ENCODE data around the gene TREM2.

TREM2 gene

DNA sequence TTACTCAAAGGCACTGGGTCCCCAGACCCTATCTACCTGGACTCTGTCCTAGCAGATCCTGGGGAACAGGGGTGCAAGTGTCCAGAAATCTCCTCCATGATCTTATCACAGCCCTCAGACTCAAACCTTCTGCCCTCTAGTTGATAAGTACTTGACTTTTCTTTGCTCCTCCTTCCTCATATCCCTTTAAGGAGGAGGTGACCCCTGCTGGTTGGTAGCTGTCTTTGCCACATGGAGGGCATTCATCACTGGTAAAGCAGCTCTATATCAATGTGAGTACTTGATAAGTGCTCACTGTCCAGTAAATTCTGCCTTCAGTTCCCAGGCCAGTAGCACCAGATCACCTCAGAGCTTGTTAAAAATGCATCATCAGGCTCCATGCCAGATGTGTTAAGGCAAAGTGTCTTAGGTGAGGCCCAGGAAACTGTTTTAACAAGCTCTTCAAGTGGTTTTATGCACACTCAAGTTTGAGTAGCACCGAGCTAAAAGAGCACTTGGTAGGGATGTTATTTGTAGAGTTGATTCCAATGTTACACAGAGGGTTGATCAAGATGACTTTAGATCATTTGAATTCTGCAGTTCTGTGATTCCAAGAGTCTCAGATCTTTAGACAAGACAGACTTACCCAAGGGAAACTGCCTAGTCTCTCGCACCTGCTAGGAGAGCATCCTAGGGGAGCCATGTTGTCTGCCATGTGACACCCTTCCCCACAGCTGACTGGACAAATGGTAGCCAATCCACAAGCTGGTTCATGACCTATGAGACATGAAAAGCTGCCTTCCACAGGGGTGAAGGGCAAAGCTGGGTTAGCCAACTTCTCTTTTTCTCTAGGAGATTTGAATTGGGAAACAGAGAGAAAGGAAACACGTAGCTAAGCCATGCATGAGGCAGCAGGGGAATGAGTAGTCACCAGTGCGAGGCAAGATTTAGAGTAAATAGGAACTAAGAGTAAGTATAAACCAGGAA is 19.4 kb upstream of the TREM2 start:
- DNase-seq = peak; percentile 41

DNA sequence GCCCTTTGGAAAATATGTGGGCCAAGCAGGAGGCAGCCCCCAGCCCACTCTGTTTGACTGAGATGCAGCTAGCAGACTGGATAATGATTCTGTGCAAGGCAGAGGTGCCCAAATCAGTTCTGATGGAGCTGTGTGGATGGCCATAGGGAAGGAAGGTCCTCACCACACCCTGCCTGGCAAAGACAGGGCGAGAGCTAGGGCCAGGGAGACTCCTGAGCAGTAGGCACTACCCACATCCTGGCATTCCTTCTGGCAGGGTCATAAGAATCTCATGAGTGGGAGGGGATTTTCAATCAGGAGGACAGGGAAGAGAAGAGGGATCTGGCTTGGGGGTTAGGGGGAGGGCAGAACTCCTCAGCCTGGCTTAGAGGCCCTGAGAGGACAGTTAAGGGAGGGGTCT is 18.6 kb upstream of the TREM2 start:
- no peak for DNase-seq

DNA sequence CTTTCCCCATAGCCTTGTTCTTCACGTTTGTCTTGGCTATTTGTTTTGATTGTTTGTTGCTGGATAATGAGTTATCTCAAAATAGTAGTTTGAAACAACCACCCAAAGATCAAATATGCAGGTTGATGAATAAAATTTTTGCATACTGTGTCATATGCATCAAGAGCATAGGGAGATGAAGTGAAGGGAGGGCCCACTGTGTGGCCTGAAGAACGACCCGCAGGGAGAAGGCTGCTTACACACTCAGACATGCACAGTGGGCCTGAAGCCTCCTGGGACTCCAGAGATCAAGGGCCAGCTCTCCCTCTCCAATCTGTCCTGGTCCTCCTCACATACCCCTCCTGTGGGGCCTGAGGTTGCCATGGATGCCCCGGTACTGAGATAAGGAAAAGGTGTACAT is 16.2 kb upstream of the TREM2 start:
- no peak for DNase-seq

DNA sequence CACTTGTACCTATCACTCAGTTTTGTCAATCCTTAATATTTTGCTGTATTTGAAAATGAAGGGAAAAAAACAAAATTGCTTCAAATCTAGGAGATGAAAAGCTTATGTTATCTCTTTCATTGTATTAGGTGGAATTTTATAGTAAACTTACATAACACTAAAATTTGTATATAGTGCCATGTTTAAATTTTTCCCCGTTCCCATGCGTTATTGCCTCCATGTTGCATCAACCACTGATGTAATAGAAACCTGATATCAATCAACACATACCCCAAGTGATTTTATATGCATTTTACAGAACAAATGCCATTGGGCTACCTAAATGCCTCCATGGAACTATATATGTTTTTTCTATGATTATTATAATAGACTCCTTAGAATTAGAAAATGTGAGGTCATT is 14.8 kb upstream of the TREM2 start:
- DNase-seq = no peak

DNA sequence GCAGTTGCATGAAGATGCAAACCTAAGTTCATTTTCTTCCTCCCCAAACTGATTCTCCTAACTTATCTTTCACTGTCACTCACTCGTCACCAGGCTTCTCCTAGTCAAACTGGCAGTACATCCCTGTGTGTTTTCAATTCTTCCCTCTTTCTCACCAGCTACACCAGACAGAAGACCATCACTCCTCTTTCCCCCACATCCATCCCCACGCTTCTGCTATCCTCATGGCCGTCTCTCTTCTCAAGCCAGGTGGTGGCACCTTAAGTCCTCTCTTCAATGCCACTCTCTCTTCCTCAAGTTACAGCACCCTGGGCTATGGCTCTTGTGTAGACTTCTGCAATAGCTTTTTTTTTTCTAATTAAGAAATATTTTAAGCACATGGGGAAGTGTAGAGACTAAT is 14.4 kb upstream of the TREM2 start:
- no peak for DNase-seq

DNA sequence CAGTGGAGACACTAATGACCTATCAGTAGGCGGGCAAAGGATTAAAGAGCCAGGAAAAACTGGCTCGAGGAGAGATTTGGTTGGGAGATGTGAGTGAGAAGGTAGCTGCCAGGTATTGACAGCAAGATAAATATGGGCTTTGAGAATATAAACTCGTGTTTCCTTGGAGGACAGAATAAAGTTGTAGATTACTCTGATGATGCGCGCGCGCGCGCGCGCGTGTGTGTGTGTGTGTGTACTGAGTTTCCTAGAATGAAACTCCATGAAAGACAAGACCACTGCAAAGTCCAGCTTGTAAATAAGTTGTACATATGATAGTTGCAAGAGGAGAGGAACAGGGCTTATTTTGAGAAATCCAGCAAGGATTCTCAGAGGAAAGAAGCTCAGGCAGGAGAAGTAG is 13.3 kb upstream of the TREM2 start:
- DNase-seq = no peak

DNA sequence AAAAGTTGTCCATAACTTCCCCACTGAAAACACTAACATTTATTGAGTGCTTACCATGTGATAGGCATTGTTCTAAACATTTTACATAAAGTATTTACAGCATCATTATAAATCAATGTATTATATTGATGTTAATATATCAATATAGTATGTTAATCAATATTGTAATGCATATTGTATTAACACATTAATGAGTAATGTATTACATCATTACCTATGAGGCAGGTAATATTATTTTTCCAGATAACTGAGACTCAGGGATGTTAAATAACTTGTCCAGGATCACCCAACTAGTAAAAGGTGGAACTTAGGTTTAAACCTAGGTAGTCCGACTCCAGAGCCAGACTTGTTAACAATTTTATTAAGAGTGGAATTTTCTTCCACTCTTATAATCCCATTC is 12.2 kb upstream of the TREM2 start:
- DNase-seq = no peak

DNA sequence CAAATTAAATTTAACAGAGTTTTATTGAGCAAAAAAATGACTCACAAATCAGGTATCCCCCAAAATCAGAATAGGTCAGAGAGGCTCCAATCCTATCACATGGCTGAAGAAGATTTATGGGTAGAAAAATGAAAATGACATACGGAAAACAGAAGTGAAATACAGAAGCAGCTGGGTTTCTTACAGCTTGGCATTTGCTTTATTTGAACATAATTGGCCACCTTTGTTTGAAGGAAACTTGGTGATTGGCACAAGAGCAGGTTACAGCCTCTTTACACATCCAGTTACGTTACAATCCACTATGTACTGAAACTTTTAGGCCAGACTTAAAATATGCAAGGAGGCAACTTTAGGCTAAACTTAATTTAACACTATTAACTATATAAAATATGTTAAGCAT is 11.7 kb upstream of the TREM2 start:
- DNase-seq = no peak

DNA sequence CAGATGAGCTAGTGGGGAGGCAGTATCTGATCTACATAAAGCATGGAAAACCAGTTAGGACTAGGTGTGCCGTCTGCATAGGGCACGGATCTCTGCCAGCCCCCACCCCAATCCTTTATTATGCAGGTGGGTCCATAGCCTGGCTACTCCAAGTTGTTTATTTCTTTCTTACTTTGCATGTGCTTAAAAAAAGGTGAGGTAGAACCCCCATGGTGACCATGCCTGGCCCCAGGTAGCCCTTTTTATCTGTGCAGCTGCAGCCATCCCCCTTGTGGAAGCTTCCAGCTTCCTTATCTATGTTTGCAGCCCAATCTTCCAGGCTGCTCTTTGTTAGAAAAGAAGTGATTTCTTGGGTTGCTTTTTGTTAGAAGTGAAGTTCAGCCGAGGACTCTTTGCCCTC is 9.0 kb upstream of the TREM2 start:
- DNase-seq = no peak

DNA sequence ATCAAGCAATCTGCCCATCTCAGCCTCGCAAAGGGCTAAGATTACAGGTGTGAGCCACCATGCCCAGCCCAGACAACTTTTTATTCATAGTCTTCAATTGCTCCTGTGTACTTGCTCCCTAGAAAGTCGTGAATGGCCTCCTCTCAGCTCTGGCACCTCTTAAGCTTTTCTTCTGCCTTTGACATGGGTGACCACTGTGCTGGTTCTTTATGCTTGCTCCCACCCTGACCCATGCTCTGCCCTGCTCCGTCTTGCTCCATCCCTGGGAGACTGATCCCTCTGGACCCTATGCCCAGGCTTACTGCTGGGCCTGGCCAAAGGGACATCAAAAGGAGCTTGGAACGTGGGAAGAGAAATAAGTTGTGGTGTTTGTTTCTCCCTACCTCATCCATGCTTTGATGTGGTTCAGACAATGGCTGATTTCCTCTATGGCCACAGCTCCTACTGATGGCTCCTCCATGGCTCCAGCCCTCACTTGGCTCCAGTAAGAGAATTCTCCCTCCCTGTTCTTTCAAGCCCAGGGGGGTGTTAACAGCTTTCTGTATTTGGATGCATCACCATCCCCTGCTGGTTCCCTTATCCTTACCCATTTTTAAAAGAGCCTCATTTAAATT is 7.7 kb upstream of the TREM2 start:
- DNase-seq = no peak

DNA sequence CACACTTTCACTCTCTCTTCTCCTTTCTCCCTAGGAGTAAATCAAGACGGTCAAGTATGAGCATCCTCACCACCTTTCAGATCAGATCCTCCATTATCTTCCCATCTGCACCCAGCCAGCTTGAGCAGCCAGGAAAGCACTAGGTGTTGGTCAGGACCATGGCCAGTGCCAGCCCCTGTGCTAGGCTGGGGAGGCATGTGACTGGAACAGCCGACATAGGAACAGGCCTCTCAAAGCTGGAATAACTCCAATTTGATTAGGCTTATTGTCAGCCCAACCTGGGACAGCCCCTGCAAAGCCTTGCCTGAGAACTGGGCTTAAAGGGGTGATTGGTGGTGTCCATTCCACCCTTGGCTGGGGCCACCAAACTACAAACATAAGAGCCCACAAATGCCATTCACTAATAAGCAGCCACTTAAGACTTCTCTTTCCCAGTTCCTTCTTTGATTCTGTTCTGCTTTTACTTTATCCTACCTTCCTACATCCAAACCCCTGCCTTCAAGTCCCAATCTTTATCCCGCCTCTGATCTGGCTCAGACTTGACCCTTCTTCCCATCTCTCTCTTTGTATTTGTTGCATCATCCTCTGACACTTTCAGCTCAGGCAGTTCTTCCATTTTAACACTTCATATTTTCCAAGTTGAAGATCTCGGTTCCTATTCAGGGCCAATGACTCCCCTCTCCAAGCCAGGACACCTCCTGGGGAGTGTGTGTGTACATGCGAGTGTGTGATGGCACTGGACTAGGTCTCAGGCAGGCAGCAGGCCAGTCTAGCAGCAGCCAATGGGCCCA is 4.5 kb upstream of the TREM2 start:
- peak; percentile 5 for DNase-seq

DNA sequence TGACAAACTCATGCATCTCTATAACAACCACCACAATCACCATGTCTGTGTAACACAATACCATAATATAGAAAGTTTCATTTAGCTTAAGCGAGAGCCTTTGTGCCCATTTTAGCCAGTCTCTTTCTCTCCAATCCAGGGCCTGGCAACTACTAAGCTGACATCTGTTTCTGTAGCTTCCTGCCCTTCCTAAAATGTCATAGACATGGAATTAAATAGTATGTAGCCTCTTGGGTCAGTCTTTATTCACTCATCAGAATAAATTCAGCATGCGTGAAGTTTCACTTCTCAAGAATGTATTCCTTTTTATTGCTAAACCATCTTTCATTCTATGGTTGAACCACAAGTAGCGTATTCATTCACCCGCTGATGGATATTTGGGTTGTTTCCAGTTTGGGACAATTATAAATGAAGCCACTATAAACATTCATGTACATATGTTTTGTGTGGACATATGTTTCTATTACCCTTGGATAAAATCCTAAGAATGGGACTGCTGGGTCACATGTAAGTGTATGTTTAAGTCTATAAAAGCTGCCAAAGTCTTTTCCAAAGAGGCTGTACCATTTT is 1.7 kb upstream of the TREM2 start:
- DNase-seq = no peak

DNA sequence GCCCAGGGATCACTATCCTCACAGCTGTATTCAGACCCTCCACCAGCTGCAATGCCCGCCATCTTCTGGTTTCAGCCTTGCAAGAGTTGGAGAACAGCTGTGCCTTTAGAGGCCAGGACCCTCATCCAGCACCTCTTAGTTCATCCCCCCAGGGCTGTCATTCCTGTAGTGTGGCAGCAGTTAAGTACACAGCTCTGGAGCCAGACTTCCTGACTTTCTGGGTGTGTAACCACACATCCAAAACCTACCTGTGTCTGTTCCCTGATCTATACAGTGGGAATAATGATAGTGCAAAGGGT is 452 bp upstream of the TREM2 start:
- no peak for DNase-seq

DNA sequence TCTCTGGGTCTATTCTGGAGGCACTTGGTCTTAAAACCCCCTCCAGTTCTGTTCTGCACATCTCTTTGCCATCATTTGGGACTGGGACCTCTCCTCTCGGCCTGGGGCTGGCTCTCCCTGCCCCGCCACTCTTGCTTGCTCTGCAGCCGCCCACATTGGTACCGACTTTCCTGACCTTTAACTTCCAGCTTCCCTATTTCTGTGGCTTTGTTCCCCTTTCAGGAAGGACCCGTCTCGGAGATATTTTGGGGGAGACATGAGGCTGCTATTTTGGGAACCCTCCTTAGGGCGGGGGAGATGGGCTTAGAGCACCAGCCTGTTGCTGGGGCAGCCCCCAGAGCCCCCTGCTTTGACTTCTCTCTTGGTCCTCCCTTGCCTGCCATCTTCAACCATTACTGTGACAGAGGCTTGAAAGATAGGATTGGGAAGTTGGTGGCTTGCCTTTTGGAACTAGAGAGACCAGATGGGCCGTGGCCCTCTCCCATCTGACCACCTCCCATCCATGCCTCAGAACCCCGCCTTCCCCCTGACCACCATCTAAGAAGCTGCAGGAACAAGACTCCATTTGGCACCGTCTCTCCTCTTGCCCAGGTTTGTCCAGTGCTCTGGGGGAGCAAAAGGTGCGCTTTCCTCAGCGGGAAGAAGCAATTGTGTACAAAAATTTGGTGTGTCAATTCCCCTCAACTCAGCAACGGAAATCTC is 914 bp downstream of the TREM2 start:
- no peak for DNase-seq

DNA sequence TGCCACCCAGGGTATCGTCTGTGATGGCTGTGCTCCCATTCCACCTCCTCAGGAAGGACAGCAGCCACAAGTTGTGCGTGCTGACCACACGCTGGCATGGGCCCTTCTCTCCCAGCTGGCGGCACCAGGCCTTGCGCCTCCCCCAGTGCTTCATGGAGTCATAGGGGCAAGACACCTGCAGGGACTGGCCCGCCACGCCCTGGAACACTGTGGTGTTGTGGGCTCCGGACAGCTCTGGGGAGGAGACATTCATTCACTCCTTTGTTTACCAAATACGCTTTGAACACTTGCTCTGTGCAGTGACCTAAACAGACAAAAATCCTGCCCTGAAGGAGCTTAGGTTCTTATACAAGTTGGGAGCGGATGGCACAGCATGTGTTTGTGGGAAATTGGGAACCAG is 1.5 kb downstream of the TREM2 start:
- DNase-seq = no peak

DNA sequence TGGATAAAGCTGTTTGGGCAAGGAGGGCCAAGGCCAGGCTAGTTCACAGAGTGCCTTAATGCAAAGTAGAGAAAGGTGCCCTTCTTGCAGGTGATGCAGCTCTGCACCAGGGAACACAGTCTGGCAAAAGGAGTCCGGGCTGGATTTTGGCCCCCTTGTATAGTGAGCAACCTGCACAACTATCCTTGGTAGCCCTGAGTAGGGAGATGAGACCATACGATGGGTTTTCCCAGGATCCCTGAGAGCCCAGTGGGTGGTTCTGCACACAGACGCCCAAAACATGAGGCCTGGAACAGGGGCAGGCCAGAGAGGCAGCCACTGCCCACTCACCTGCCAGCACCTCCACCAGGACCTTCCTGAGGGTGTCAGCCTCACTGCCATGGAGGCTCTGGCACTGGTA is 2.0 kb downstream of the TREM2 start:
- no peak for DNase-seq

DNA sequence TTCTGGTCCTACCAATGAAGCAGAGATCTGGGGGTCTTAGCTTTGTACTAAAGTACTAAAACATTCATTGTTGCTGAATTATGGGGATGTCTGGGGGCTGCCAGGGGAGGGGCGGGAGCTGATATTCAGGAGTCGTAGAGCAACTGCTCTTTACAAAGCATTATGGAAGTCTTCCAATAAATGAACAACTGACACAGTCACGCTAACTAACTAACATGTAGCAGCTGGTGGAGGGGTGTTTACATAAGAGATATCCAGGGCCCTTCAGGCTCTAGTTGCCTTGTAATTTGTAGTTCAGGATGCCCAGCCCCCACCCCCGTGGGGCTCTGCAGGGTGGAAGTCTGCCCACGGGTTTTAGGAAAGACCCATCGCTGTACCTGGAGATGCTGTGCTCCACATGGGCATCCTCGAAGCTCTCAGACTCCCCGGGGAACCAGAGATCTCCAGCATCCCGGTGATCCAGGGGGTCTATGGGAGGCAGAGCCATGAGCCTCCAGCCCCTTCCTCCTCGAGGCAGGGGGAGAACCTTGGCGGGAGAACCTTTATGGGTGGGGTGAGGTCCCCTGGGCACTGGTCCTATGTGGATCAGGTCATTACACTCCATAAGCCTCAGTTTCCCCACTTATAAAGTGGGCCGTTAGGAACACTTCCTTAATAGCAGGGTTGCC is 3.4 kb downstream of the TREM2 start:
- no peak for DNase-seq

DNA sequence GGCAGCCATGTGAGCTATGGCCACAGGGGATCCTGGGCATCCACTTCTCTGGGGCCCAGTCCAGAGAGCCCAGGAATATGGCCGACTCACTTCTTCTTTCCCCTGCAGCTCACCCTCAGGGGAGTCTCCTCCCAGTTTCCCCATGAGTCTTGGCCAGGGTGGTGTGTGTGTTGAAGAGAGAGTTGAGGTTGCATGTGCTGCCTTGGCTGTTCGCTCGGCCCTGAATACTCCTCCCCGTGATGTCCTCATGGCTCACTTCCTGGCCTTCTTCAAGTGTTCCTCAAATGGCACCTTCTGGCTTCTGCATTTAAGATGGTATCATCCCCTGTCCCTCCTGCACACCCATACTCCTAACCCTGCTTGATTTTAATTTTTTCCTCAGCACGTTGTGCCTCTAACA is 5.6 kb downstream of the TREM2 start:
- no peak for DNase-seq

DNA sequence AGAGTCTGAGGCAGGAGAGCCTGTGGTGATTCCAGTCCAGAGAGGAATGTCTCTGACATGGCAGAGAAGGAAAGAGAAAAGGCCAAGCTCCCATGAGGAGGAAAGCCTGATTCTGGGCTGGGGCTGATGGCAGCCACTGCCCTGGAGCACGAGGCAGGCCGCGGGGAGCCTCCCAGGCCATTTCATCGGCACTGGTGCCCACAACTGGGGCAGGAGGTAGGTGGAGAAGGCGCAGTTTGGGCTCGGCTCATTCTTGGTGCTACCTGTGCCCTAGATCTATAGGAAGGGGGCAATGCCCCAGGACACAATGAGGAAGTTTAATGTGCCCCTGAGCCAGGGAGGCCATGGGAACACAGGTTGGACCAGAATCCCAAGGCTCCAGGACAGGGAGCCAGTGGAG is 6.1 kb downstream of the TREM2 start:
- no peak for DNase-seq

DNA sequence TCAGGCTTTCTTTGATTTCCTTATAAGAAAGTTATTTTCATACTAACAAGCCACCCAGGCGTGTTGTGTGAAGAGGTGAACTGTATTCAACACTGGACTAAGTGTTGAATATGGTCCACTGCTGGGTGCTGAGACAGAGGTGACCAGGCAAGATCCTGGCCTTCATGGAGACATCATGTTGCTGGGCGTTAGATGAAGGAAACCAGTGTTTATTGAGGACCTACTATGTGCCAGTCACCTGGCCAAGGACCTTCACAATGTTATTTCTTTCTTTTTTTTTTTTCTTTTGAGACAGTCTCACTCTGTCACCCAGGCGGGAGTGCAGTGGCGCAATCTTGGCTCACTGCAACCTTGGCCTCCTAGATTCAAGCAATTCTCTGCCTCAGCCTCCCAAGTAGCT is 6.9 kb downstream of the TREM2 start:
- DNase-seq = no peak

DNA sequence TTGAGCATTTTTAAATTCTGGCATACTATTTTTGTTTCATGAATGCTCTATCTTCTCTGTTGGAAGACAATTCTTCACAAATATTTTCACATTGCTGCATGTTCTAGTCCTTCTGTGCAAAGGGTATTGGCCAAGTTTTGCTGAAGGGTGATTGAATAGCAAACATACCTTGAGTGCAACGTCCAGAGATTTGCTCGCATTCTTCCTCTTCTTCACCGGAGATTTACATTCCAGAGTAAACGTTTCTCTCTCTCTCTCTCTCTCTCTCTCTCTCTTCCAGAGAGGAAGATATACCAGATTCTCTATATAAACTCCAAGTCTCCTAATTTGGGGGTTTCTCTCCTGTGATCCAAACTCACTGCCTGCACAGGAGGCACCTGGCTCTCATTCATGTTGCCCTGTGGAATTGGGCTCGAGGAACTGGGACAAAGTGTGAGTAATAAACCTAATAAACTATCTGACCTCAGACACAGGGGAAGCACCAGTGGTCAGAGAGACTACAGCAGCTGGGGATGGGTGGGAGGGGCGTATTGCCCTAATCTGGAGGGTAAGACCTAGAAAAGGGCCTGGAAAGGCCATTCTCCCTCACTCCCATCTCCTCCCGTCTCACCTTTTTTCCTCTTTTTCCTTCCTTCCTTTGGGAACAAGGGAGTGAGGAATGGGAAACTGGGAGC is 7.6 kb downstream of the TREM2 start:
- DNase-seq = no peak

All from fibroblast of skin of right quadriceps (primary cell).